AG10803 (cell line): ENCODE measurements around the gene FBXL17.
A peak's percentile ranks its signal among the peaks of the same experiment; 100 is the strongest.
"Not testable (repeated sequence)": the region's sequence is repeated elsewhere in the genome, so short reads cannot be mapped to it uniquely, and the experiment has no call there.

Source experiments
- DNase-seq: peaks from one replicate; pipeline ENCODE4 v3.0.0; 2010; ENCODE audit warnings: low read depth
- H3K4me3 ChIP-seq: 2 replicates; pipeline ENCODE4 v1.5.1; 2011; ENCODE audit warnings: mild to moderate bottlenecking, low read length, control low read depth
- TF ChIP-seq, protein P1 (sequence below): conservative IDR thresholded peaks from 2 replicates; pipeline ENCODE4 v1.5.1; 2011; ENCODE audit warnings: mild to moderate bottlenecking, low read length, control low read depth, inconsistent platforms

The FBXL17 gene

DNA sequence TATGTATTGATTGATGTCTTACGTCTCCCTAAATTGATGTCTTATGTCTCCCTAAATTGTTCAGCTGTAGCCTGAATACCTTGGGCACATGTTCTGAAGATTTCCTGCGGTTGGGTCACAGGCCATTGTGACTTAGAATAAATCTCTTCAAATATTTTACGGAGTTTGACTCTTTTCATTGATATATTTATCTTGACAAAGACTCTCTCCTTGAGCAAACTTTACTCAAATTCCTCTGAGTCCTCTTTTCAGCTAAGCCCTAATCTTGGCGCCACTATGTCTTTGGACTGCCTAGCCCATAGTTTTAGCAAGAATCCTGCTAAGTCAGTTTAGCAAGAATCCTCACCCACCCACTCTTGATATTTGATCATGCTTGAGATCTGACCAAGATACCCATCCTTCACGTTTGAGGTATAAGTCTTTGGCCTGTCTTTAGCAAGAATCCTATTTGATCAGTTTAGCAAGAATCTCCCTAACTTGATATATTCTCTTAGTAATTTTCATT lies 35.3 kb upstream of the FBXL17 start:
- no peak for DNase-seq
- no peak overlapping the region for H3K4me3 ChIP-seq
- TF ChIP-seq, protein P1, sequence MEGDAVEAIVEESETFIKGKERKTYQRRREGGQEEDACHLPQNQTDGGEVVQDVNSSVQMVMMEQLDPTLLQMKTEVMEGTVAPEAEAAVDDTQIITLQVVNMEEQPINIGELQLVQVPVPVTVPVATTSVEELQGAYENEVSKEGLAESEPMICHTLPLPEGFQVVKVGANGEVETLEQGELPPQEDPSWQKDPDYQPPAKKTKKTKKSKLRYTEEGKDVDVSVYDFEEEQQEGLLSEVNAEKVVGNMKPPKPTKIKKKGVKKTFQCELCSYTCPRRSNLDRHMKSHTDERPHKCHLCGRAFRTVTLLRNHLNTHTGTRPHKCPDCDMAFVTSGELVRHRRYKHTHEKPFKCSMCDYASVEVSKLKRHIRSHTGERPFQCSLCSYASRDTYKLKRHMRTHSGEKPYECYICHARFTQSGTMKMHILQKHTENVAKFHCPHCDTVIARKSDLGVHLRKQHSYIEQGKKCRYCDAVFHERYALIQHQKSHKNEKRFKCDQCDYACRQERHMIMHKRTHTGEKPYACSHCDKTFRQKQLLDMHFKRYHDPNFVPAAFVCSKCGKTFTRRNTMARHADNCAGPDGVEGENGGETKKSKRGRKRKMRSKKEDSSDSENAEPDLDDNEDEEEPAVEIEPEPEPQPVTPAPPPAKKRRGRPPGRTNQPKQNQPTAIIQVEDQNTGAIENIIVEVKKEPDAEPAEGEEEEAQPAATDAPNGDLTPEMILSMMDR = no peak

DNA sequence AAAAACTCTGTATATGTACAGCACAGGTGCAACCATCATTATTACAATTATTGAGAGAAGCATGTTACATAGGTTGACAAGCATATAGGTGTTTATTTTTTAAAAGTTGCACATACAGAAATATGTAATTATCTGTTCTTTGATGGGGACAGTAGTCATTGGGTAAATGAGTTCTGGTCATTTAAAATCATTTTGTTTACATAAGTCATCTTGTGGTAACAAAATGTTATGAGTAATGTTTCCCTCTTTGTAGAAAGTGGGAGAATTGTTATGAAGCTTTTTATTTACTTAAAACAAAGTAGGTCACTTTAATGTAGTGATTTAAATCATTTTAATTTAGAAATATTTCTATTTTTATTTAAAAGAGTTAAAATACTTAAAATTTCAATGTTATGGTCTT lies 33.8 kb upstream of the FBXL17 start:
- TF ChIP-seq, protein P1 = no peak
- DNase-seq = no peak
- H3K4me3 ChIP-seq = no peak overlapping the region

DNA sequence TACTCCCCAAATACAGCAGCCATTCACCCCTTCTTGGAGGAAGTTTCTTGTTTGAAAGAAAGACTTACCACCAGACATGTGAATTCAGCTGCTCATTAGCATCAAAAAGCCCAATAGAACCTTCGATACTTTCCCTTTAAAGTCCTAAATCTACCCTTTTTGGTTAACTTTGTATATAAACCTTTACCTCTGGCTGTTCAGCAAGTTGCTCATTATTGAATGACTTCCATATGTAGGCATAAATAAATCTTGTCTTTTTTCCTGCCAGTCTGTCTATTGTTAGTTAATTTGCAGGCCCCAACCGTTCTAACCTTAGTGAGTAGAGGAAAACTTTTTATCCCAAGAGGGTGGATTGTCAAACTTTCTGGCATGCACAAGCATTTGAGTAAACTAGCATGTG lies 27.9 kb upstream of the FBXL17 start:
- DNase-seq = no peak
- H3K4me3 ChIP-seq = no peak overlapping the region
- TF ChIP-seq, protein P1 = no peak

DNA sequence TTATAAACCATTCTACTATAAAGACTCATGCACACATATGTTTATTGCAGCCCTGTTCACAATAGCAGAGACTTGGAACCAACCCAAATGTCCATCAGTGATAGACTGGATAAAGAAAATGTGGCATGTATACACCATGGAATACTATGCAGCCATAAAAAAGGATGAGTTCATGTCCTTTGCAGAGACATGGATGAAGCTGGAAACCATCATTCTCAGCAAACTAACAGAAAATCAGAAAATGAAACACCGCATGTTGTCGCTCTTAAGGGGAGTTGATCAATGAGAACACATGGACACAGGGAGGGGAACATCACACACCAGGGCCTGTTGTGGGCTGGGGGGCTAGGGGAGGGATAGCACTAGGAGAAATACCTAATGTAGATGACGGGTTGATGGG lies 23.3 kb upstream of the FBXL17 start:
- DNase-seq, H3K4me3 ChIP-seq: not testable (repeated sequence)

DNA sequence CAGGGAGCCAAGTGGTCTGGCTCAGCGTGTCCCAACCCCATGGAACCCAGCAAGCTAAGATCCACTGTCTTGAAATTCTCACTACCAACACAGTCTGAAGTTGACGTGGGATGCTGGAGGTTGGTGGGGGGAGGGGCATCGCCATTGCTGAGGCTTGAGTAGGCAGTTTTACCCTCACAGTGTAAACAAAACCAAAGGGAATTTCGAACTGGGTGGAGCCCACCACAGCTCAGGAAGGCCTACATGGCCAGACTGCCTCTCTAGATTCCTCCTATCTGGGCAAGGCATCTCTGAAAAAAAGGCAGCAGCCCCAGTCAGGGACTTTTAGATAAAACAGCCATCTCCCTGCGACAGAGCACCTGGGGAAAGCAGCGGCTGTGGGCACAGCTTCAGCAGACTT lies 17.1 kb upstream of the FBXL17 start:
- no peak overlapping the region for H3K4me3 ChIP-seq
- DNase-seq = no peak
- TF ChIP-seq, protein P1 = no peak

DNA sequence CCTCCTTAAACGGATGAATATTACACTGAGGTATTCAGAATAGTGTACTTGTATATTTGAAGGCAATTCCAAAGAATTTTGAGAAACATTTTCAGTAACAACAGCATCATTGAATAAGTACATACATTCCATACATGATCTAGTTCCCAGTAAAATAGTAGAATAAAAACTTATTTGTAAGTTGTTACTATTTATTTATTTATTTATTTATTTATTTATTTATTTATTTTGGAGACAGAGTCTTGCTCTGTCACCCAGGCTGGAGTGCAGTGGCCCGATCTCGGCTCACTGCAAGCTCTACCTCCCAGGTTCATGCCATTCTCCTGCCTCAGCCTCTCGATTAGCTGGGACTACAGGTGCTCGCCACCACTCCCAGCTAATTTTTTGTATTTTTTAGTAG lies 14.9 kb upstream of the FBXL17 start:
- DNase-seq, H3K4me3 ChIP-seq: not testable (repeated sequence)

DNA sequence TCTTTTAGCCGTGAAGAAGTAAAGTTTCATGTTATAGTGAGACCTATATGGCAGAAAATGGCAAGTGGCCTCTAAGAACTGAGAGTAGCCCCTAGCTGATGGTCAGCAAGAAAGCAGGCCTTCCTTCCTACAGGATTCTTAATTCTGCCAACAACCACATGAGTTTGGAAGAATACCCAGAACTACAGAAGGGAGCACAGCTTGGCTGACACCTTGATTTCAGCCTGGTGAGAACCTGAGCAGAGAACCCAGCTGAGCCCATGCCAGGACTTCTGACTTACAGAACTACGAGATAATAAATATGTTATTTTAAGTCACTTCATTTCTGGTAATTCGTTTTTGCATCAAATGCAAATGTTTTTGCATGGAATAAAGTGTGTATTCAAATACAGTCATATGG lies 5.9 kb upstream of the FBXL17 start:
- no peak overlapping the region for H3K4me3 ChIP-seq
- no peak for DNase-seq
- TF ChIP-seq, protein P1 = no peak

DNA sequence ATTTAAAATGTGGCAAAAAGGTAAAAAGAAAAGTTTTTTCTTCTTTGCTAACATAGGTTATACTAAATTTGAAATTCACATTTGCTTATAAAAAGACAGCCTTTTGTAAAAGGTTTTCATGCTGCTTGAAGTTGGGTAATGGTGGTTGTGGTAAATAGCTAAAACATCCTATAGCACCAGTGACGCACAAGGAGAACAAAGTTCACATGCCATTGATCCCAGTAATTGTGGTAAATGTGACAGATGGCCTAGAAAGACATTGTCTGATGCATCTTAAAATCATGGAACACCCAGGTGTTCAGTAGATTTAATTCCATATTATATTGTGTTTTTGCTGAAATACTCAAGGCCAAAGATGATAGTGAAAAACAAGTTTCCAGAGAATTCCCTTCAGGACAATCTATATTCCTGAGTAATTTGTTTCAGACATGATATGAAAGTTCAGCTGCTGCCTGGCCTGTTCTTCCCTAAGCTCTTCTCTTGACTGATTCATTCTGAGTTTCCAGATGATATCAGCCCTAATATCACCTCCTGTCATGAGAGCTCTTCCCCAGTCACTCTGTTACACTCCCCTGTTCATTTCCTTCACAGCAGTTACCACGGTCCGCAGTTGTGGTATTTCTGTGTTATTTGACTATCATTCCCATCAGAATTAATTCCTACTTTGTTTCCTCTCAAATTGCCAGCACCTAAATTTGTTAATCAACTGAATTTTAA lies 4.6 kb upstream of the FBXL17 start:
- TF ChIP-seq, protein P1 = no peak
- peak; percentile 45 for DNase-seq
- H3K4me3 ChIP-seq = no peak overlapping the region
